ENCODE measurements around the gene SH3PXD2A.

DNA sequence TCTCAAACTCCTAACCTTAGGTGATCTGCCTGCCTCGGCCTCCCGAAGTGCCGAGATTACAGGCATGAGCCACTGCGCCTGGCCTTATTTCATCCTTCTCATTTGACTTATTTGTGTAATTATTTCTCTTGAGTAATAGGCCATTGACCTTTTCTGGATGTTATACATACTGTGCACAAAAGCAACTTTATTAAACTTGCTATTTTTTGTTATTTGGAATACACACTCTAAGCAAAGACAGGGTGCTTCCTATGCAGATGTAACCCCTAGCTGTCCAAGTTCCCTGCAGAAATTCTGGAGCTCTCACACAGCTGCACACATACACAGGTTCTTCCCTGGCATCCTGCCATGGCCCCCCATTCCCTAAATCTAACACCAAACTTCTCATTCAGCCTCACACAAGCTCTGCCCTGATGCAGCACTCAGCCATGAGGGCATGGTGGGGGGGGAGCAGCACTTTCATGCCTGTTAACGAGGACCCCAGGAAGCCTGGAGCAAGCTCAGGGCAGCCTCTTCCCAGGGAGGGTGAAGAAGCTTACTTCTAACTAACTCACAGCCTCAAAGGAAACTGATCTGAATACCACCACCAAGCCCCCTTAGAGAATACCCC, 33.2 kb downstream of the SH3PXD2A start:
- no peak for TF ChIP-seq POLR2A (IDR thresholded peaks at IDR 0.05)
- TF ChIP-seq POLR2AphosphoS5 (IDR thresholded peaks at IDR 0.05): no peak
- TF ChIP-seq, protein P1, sequence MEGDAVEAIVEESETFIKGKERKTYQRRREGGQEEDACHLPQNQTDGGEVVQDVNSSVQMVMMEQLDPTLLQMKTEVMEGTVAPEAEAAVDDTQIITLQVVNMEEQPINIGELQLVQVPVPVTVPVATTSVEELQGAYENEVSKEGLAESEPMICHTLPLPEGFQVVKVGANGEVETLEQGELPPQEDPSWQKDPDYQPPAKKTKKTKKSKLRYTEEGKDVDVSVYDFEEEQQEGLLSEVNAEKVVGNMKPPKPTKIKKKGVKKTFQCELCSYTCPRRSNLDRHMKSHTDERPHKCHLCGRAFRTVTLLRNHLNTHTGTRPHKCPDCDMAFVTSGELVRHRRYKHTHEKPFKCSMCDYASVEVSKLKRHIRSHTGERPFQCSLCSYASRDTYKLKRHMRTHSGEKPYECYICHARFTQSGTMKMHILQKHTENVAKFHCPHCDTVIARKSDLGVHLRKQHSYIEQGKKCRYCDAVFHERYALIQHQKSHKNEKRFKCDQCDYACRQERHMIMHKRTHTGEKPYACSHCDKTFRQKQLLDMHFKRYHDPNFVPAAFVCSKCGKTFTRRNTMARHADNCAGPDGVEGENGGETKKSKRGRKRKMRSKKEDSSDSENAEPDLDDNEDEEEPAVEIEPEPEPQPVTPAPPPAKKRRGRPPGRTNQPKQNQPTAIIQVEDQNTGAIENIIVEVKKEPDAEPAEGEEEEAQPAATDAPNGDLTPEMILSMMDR (IDR thresholded peaks at IDR 0.05): no peak
- no peak for TF ChIP-seq EP300 (IDR thresholded peaks at IDR 0.05)
